Stimulated activated CD8-positive, alpha-beta memory T cell treated with anti-CD3 and anti-CD28 coated beads, Interleukin-4, amount 100 ng/mL, for 48 hours (primary cell): ENCODE results near the gene KRT7.

ENCODE experiments used
- DNase-seq: peaks from one replicate; pipeline ENCODE4 v3.0.0-alpha.2; 2020

The KRT7 gene

GRCh38 chr12:52200086-52200780, 32.8 kb upstream of the KRT7 start:
- no peak for DNase-seq

GRCh38 chr12:52200781-52201450, 32.1 kb upstream of the KRT7 start:
- DNase-seq = no peak

- DNase-seq = no peak
These were observed 31.6 kb upstream of the KRT7 start for GRCh38 chr12:52201451-52201839.

GRCh38 chr12:52202361-52203078, 30.5 kb upstream of the KRT7 start:
- no peak for DNase-seq

- DNase-seq = no peak
These were observed 29.7 kb upstream of the KRT7 start for GRCh38 chr12:52203079-52203921.

- DNase-seq = no peak
These were observed 28.7 kb upstream of the KRT7 start for GRCh38 chr12:52204095-52204930.

- DNase-seq = no peak
These were observed 28.0 kb upstream of the KRT7 start for GRCh38 chr12:52204931-52205505.

- no peak for DNase-seq
These were observed 27.3 kb upstream of the KRT7 start for GRCh38 chr12:52205612-52206303.

- DNase-seq = no peak
These were observed 26.6 kb upstream of the KRT7 start for GRCh38 chr12:52206304-52207040.

- DNase-seq = no peak
These were observed 25.9 kb upstream of the KRT7 start for GRCh38 chr12:52207106-52207505.

- no peak for DNase-seq
These were observed 25.1 kb upstream of the KRT7 start for GRCh38 chr12:52207895-52208294.

- no peak for DNase-seq
These were observed 24.4 kb upstream of the KRT7 start for GRCh38 chr12:52208424-52209165.

GRCh38 chr12:52209321-52209720, 23.7 kb upstream of the KRT7 start:
- DNase-seq = no peak

- DNase-seq = no peak
These were observed 22.7 kb upstream of the KRT7 start for GRCh38 chr12:52210186-52210924.

GRCh38 chr12:52210925-52211650, 22.0 kb upstream of the KRT7 start:
- no peak for DNase-seq

- no peak for DNase-seq
These were observed 21.1 kb upstream of the KRT7 start for GRCh38 chr12:52211716-52212585.
